ENCODE measurements around the gene MDP1.

The MDP1 gene

GRCh38 chr14:24181371-24182077, 34.3 kb downstream of the MDP1 start:
- DNase-seq (ENCODE audit: low read depth), result no peak

GRCh38 chr14:24179961-24180796, 35.7 kb downstream of the MDP1 start:
- DNase-seq (ENCODE audit: low read depth), result no peak

DNA sequence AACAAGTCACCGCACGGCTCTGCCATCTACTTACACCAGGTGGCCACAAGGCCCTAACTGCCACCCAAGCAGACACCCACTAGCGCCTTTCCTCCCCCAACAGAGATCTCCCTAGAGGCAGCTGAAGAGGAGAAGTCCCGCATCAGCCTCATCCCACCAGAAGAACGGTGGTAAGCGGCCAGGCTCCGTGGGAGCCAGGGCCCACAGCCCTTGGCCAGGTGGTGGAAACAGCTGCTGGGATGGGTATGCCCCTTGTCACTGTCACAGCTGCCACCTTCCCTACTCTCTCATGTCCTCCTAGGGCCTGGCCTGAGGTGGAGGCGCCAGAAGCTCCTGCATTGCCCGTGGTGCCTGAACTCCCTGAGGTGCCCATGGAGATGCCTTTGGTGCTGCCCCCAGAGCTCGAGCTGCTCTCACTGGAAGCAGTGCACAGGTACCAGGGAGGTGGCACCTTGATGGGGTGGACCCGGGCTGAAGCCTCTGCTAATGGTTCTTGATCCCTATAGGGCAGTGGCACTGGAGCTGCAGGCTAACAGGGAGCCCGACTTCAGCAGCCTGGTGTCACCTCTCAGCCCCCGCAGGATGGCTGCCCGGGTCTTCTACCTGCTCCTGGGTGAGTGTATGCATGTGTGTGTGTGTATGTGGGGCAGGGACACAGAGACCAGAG, 36.4 kb downstream of the MDP1 start:
- no peak for DNase-seq (ENCODE audit: low read depth)

GRCh38 chr14:24178399-24179178, 37.3 kb downstream of the MDP1 start:
- DNase-seq (ENCODE audit: low read depth), result no peak

GRCh38 chr14:24177891-24178290, 38.0 kb downstream of the MDP1 start:
- DNase-seq (ENCODE audit: low read depth), result no peak

GRCh38 chr14:24177041-24177825, 38.6 kb downstream of the MDP1 start:
- DNase-seq (ENCODE audit: low read depth), result no peak

DNA sequence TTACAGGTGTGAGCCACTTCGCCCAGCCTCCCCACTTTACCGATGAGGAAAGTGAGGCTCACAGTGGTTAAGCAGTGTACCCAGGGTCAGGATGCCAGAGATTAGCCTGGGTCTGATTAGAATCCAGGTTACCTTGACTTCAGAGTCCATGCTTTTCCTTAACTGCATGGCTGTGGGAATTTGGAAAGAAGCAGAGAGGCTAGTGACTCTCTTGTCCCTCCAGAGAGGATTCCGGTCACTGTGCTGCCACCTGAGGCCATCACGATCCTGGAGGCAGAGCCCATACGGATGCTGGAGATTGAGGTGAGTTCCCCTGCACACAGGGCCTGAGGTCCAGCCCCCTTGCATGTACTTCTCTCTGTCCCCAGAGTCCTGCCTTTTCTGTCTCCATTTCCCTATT, 39.3 kb downstream of the MDP1 start:
- no peak for DNase-seq (ENCODE audit: low read depth)

GRCh38 chr14:24172871-24173281, 43.0 kb downstream of the MDP1 start:
- no peak for DNase-seq (ENCODE audit: low read depth)

- no peak for DNase-seq (ENCODE audit: low read depth)
Measured at GRCh38 chr14:24172261-24172860, 43.5 kb downstream of the MDP1 start.

DNA sequence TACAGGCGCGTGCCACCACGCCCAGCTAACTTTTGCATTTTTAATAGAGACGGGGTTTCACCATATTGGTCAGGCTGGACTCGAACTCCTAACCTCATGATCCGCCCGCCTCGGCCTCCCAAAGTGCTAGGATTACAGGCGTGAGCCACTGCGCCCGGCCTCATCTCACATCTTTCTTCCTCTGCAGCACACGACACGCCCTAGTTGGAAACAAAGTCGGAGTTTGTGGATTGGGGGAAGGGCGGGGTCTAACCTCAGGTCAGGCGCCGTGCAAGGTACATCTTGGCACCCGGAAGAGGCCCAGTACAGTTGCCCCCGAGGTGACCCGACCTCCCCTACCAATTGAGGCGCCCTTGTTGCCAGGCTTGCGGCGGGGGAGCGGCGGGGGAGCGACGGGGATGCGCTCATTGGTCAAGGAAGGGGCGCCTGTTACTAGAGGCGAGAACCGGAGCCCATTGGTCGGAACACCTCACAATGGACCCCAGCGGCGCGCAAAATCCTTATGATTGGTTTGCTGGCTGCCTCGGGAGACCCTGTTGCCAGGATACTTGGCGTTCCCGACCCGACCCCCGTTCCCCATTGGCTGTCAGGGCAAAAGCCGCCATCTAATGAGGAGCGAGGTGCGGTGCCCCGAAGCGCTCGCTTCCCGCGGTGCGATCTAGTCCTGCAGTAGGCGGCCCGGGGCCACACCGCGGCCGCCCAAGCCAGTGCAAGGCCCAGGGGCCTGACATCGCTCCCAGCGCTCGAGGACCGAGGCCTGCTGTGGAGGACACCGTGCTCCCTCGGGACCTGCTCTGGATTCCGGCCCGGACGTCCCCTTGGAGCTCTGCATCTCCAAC, 44.2 kb downstream of the MDP1 start, which contains the start of gene REC8:
TSS of gene REC8 (plus strand) at position 659 of the 839 bp plus-strand sequence. CDS start 473 bp downstream, outside the sequence.
- DNase-seq (ENCODE audit: low read depth), result no peak

GRCh38 chr14:24167469-24168114, 48.3 kb downstream of the MDP1 start:
- DNase-seq (ENCODE audit: low read depth), result no peak

GRCh38 chr14:24165785-24166184, 50.1 kb downstream of the MDP1 start:
- DNase-seq (ENCODE audit: low read depth), result no peak

- DNase-seq (ENCODE audit: low read depth), result no peak
Measured at GRCh38 chr14:24164518-24164991, 51.3 kb downstream of the MDP1 start.
